HG03521 (cell line): ENCODE results near the gene RAB3GAP2.
"Not testable (repeated sequence)": the region's sequence is repeated elsewhere in the genome, so short reads cannot be mapped to it uniquely, and the experiment has no call there.

ENCODE experiments used
- ATAC-seq: cut with Tn5 transposase; IDR thresholded peaks from one replicate; pipeline ENCODE4 v1.9.1; 2021; ENCODE audit warnings: mild to moderate bottlenecking, moderate library complexity; ENCODE audit not compliant: unreplicated experiment

Gene RAB3GAP2, protein sequence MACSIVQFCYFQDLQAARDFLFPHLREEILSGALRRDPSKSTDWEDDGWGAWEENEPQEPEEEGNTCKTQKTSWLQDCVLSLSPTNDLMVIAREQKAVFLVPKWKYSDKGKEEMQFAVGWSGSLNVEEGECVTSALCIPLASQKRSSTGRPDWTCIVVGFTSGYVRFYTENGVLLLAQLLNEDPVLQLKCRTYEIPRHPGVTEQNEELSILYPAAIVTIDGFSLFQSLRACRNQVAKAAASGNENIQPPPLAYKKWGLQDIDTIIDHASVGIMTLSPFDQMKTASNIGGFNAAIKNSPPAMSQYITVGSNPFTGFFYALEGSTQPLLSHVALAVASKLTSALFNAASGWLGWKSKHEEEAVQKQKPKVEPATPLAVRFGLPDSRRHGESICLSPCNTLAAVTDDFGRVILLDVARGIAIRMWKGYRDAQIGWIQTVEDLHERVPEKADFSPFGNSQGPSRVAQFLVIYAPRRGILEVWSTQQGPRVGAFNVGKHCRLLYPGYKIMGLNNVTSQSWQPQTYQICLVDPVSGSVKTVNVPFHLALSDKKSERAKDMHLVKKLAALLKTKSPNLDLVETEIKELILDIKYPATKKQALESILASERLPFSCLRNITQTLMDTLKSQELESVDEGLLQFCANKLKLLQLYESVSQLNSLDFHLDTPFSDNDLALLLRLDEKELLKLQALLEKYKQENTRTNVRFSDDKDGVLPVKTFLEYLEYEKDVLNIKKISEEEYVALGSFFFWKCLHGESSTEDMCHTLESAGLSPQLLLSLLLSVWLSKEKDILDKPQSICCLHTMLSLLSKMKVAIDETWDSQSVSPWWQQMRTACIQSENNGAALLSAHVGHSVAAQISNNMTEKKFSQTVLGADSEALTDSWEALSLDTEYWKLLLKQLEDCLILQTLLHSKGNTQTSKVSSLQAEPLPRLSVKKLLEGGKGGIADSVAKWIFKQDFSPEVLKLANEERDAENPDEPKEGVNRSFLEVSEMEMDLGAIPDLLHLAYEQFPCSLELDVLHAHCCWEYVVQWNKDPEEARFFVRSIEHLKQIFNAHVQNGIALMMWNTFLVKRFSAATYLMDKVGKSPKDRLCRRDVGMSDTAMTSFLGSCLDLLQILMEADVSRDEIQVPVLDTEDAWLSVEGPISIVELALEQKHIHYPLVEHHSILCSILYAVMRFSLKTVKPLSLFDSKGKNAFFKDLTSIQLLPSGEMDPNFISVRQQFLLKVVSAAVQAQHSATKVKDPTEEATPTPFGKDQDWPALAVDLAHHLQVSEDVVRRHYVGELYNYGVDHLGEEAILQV (N-terminal part only)

DNA sequence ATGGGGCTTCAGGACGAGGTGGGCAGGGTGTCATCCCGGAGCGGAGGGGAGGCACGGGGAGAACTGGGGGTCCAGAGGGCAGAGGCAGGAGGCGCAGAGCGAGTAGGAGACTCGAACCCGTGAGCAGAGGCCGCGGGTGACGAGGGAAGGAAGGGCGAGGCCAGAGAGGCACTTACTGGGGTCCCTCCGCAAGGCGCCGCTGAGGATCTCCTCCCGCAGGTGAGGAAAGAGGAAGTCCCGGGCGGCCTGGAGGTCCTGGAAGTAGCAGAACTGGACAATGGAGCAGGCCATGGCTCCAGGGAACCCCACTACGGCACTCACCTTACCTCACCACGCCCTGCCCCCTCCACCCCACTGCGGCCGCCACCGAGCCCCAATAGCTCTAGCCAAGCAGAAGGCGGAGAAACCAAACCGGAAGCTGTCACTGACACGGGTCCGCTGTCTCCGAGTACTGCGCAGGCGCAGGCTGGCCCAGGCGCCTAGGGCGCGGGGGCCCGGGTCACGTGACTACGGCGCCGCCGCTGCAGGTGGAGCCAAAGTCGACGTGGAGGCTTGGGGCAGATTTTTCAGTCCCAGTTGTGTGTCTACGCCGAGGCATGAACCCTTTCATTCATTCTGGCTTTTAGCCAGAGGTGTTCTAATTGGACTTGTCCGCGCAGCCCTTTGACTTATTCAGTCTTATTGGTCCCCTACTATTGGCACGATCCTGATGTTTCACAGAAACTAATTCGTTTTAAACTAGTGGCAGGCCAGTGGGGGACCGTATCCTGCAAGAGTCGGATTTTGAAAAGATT, at the start of gene RAB3GAP2:
RAB3GAP2 (minus strand) TSS at position 407 of the 794 bp plus-strand sequence; CDS start at position 291, 116 bp downstream.
- ATAC-seq, result peak; percentile 97

DNA sequence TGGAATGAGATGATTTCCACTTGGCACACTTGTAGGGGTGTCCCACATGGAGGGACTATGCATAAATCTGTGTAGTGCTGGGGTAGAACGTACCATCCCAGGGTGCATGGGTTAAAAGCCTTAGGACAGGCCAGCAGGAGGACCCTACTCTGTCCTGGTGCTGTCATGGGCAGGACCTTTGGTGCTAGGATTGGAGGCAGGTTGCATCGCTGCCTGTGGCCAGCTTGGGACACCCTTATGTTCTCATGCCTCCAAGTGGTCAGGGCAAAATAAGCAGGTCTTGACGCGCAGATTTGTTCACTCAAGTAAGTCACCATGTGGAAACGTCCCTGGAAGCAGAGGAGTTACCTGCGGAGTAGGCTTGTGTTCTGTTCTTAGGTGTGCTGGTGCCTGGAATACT, 49.5 kb upstream of the RAB3GAP2 start:
- ATAC-seq, result no peak

DNA sequence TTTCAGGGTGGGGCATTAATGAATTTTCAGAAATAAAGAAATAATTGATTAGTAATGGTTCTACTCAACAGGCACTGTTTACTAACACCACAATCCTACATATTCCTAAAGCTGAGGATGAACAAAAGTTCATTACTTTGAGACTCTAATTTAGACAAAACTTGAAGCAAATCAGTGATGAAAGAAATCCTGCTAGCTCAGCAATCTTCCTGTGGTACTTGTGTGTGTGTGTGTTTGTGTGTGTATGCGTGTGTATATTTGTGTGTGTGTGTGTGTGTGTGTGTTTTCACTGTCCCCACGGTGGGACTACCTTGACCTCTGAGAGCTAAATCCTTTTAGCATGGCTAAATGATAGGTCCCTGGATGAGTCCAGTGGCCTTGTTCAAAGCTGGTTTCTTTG, 48.5 kb upstream of the RAB3GAP2 start:
- ATAC-seq, result no peak

DNA sequence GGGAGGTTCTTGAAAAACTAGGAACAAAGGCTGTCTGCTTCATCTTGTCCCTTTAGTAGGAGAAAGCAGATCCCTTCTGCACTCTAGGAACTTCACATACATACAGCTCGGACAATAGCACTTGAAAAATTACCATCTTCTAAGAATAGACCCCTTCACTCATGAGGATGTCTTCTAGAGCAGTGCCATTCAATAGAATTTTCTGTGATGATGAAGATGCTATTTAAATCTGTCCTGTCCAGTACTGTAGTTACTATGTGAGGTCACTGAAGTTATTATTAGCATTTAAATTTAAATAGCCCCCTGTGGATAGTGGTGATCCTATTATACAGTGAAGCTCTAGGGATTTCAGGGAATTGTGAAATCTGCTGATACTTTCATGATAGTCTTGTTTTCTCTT, 46.4 kb upstream of the RAB3GAP2 start:
- ATAC-seq, result no peak

DNA sequence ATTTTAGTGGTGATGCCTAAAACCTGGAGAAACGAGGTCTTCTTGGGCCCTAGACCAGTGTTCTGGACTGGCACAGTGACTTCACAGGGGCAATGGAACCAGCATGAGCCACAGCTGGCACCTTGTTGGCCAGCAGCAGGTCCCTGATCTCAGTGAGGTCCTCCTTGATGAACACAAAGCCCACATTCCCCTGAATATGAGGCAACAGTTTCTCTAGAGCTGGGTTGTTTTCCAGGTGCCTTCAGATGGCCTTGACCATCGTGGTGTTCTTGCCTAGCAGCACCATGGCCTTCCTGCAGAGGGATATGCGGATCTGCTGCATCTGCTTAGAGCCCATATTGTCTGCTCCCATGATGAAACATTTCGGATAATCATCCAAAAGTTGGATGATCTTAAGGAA, 44.9 kb upstream of the RAB3GAP2 start:
- ATAC-seq, result no peak

DNA sequence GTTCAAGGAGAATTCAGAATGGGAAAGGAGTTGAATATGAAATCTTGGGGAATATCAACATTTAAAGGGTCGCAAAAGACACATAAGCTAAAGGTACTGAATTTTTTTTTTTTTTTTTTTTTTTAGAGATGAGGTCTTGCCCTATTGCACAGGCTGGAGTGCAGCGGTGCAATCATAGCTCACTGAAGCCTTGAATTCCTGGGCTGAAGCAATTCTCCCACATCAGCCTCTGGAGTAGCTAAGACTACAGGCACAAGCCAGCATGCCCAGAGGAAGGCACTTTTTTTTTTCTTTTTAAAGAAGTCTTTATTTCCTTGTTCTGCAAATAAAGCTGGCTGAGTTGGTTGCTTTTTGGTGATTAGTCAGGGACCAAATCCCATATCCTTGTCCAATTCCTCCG, 44.1 kb upstream of the RAB3GAP2 start:
- ATAC-seq, result no peak

DNA sequence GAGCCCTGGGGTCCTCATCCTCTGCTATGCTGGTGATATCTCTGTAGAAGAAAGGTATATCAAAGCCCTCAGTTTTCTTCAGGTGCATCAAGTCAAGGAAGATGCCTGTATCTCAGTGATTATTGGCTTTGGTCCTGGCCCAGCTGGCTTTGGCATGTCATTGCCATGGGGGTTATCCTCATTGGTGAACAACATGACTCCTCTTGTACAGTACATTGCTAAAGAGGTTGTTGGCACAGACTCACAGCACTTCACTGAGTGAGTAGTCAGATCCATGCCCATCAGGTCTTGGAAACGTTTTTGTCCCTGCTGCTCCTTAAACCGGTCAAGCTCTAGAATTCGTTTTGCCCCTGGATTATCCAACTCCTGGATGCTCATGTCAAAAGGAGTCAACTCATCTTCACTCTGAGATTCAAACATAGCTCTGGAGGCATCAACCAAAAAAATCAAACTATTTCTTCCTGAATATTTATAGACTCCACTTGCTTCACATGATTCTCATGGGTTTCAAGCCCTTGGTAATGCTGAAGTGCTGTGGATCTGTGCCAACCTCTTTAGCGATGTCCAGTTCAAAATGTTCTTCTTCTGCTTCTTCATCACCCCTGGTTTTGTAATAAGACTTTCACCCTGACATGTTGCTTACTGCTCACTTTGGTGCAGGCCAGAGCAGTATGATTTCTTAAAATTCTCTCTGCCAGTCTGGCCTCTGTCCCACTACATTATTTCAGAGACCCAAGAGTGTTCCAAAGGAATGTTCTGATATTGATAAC, 43.0 kb upstream of the RAB3GAP2 start:
- no peak for ATAC-seq

DNA sequence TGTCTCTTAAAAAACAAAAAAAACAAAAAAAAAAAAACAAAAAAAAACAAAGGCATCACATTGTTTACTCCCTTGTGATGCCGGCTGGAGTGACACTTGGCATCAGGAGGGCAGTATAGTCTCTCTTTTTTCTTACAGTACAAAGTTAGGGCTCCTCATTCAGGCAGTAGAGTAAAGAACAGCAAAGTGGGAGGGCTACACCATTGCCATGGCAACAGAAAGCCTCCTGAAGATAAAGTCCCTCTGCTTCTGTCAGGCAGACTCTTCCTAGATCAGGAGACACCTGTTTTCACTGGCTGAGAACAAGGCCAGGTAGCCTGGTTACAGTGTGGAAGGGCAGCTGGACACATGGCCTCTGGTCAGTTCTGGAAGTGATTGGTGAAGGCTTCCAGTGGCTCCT, 41.3 kb upstream of the RAB3GAP2 start:
- no peak for ATAC-seq

- ATAC-seq, result not testable (repeated sequence)
Measured at GRCh38 chr1:220310147-220310546, 37.9 kb upstream of the RAB3GAP2 start.

DNA sequence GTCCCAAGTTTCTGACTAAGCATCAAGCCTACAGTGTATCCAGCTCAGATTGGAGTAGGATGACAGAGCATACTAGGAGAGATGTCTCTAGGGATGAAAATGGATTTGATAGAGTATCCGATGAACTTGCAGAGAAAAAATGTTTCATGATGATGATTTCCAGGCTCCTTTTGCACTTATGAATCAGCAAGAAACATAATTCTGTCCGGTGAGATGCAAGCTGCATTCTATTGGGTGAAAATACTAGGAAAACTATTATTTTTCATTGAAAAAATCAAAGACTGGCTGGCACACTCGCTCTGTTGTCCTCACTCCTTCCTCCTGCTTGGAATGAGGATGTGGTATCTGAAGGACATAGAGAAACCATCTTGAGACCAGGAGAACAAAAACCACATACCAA, 35.4 kb upstream of the RAB3GAP2 start:
- no peak for ATAC-seq

GRCh38 chr1:220306339-220306738, 34.1 kb upstream of the RAB3GAP2 start:
- ATAC-seq, result no peak

DNA sequence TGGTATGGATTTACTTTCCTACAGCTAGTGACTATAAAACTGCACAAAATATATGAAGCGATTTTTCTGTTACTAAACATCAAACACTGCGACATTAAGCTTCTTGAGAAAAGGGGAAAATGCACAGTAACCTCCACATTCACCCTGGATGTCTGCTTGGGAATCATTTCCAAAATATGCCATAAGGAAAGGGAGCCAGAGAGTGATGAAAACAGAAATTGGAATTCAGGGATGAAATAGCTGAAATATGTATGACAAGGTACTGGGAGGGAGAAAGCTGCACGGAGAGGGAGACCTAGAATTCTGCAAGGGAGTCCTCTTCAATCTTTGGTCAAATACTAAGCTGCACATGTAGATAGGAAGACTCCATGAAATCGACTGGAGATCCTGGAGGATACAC, 31.6 kb upstream of the RAB3GAP2 start:
- ATAC-seq, result no peak

DNA sequence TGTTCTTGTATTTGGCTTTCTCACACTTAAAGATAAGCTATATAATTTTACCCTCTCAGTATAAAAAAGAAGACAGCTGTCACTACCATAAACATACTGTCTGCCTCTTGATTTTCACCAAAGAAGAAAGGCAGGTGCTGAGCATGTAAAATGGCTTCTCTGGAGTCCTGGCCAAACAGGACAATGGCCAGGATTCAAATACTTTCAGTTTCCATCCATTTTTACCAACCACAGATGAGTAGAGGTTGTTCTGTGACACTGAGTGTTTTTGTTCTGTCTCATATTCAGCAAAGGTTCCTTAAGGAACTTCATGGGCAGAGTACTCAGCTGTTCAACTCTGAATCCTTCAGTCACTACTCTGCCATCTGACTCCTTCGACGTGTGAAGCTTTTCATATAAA, 29.4 kb upstream of the RAB3GAP2 start:
- ATAC-seq, result no peak

GRCh38 chr1:220300442-220301121, 28.3 kb upstream of the RAB3GAP2 start:
- ATAC-seq, result no peak

DNA sequence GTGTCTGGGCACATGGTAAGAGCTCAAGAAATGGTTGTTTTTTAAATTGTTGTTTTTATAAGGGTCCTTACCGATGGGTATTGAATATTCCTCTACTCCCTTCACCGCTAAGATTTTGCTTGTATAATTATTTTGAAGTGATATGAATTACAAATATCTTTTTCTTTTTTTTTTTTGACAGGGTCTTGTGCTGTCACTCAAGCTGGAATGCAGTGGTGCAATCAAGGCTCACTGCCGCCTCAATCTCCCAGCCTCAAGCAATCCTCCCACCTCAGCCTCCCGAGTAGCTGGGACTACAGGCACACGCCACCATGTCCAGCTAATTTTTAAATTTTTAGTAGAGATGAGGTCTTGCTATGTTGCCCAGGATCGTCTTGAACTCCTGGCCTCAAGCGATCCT, 27.1 kb upstream of the RAB3GAP2 start:
- ATAC-seq, result no peak

- ATAC-seq, result no peak
Measured at GRCh38 chr1:220298470-220299205, 26.4 kb upstream of the RAB3GAP2 start.

DNA sequence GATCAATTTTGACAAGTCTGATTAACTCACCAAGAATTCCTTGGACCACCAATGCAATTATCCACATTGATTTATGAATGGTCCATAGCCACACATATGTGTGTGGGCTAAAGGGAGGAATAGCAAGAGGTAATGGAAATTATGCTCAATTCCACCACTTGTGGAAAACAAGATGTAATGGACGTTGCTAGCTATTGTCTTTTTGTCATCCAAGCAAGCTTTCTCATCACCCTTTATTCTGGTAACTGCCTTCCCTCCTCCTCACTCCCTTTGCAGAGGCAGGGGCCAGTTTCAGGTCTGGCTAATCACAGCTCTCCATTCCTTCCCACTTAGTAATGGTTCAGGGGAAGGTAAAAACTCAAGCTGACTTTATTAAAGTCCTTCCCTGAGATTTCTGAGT, 24.7 kb upstream of the RAB3GAP2 start:
- ATAC-seq, result no peak

DNA sequence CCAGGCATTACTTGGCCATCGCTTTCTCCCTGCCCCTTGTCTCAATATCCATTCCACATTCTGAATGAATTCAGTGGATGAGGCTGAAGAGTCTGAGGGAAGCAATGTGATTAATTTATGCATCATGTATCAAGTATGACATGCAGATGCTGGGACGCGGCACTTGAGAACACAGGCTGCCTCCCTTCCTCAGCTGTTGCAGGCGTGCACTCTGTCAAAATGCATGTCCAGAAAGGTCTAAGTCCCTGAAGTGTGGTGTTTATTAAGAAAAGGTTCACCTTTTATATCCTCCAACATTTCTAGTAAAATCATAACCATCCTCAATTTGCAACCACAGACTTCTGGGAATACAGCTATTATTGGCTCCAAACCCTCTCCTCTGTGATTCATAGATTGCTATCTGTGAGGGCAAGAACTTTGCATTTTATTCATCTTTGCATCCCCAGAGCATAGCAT, 22.6 kb upstream of the RAB3GAP2 start:
- ATAC-seq, result no peak
